GM19099 (cell line): ENCODE results near the gene SNAPC3.
A peak's percentile ranks its signal among the peaks of the same experiment; 100 is the strongest.

ENCODE experiments used
- POLR2A ChIP-seq: IDR thresholded peaks from 3 replicates; pipeline ENCODE4 v1.6.1; 2011; ENCODE audit warnings: low read depth; ENCODE audit not compliant: insufficient read length; ENCODE audit errors: extremely low read depth

SNAPC3 gene

GRCh38 chr9:15510789-15511575 lies 88.3 kb downstream of the SNAPC3 start, which contains the start of gene PSIP1:
Gene PSIP1, minus strand, starts transcription at chr9:15510970. Its CDS starts 782 bp downstream, at chr9:15510188.
- peak; percentile 95 for TF ChIP-seq POLR2A
